Anterior cingulate cortex (tissue), 58 donors: ENCODE measurements around the gene GBP4.
A peak's percentile ranks its signal among the peaks of the same experiment; 100 is the strongest.

Experiments used
- DNase-seq, 58 donors: peaks; one replicate each; lab custom pipeline; 2025; lab: John Stamatoyannopoulos, UW

GBP4 gene

GRCh38 chr1:89172468-89173143 is 26.1 kb downstream of the GBP4 start:
- no peak for DNase-seq

GRCh38 chr1:89171067-89171438 is 27.7 kb downstream of the GBP4 start:
- DNase-seq, result no peak

- DNase-seq, result no peak
These were observed 28.3 kb downstream of the GBP4 start for GRCh38 chr1:89170170-89171066.

GRCh38 chr1:89169166-89169565 is 29.6 kb downstream of the GBP4 start:
- DNase-seq, result no peak

GRCh38 chr1:89167590-89168230 is 31.0 kb downstream of the GBP4 start:
- DNase-seq, result no peak

GRCh38 chr1:89166705-89167104 is 32.0 kb downstream of the GBP4 start:
- no peak for DNase-seq

GRCh38 chr1:89165811-89166210 is 32.9 kb downstream of the GBP4 start:
- no peak for DNase-seq

GRCh38 chr1:89151047-89151446 is 47.7 kb downstream of the GBP4 start:
- DNase-seq, result no peak

GRCh38 chr1:89149976-89150375 is 48.8 kb downstream of the GBP4 start:
- no peak for DNase-seq

GRCh38 chr1:89149229-89149628 is 49.5 kb downstream of the GBP4 start:
- DNase-seq, result peak in 17 of 58 donors; percentile 2 to 25 (median 9)

- no peak for DNase-seq
These were observed 50.8 kb downstream of the GBP4 start for GRCh38 chr1:89147678-89148658.

GRCh38 chr1:89146721-89147120 is 52.0 kb downstream of the GBP4 start:
- DNase-seq, result no peak

GRCh38 chr1:89143484-89143883 is 55.3 kb downstream of the GBP4 start:
- no peak for DNase-seq

GRCh38 chr1:89142160-89142559 is 56.6 kb downstream of the GBP4 start:
- DNase-seq, result no peak

GRCh38 chr1:89133747-89134146 is 65.0 kb downstream of the GBP4 start:
- no peak for DNase-seq
